ENCODE measurements around the gene DEPDC1B.
A peak's percentile ranks its signal among the peaks of the same experiment; 100 is the strongest.

DEPDC1B gene

DNA sequence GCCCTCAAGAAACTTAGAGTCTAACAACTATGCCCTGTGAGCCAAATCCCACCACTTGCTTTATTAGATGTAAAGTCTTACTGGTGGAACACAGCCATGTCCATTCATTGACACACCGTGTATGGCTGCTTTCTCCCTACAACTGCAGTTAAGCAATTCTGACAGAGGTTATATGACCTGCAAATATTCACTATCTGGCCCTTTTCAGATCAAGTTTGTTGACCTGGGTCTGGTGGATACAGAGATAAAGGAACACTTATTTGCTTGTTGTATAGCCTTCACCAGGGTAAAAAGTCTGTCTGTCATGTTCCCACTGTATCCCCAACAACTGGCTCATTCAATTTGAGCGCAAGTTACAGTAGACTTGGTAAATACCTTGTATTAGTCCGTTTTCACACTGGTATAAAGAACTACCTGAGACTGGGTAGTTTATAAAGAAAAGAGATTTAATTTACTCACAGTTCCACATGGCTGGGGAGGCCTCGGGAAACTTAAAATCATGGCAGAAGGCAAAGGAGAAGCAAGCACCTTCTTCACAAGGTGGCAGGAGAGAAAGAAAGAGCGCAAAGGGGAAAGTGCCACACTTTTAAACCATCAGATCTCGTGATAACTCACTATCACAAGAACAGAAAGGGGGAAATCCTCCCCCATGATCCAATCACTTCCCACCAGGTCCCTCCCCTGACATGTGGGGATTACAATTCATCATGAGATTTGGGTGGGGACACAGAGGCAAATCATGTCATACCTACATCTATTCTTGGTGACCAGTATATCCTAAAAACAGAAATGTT lies 27.9 kb downstream of the DEPDC1B start:
- H3K4me1 Mint-ChIP-seq, result peaks cover 3% of the 10 kb centered on the region
- no peaks in the 10 kb centered on the region for H3K9me3 Mint-ChIP-seq
- H3K27me3 Mint-ChIP-seq (ENCODE audit: low read depth), result no peaks in the 10 kb centered on the region
- peak overlapping the region; percentile 49 to 94 (median 81) for H3K27ac Mint-ChIP-seq
- TF ChIP-seq CTCF (IDR thresholded peaks at IDR 0.05; ENCODE audit: unreplicated experiment in 3 of 3), result no peak
- no peak overlapping the region for H3K4me3 Mint-ChIP-seq
- peaks cover under 1% of the 10 kb centered on the region for H3K36me3 Mint-ChIP-seq (ENCODE audit: low read depth)

GRCh38 chr5:60670749-60671148 lies 29.2 kb downstream of the DEPDC1B start:
- Mint-ChIP-seq H3K36me3 (ENCODE audit: low read depth) (peaks cover 14% of the 10 kb centered on the region), H3K4me3 (no peak overlapping the region), H3K27ac (peak overlapping the region in 2 of 3 experiments; percentile 45 to 94), H3K4me1 (peaks cover 3% of the 10 kb centered on the region), H3K27me3 (ENCODE audit: low read depth) (no peaks in the 10 kb centered on the region), H3K9me3 (no peaks in the 10 kb centered on the region)
- TF ChIP-seq CTCF (IDR thresholded peaks at IDR 0.05; ENCODE audit: unreplicated experiment in 3 of 3), result no peak

DNA sequence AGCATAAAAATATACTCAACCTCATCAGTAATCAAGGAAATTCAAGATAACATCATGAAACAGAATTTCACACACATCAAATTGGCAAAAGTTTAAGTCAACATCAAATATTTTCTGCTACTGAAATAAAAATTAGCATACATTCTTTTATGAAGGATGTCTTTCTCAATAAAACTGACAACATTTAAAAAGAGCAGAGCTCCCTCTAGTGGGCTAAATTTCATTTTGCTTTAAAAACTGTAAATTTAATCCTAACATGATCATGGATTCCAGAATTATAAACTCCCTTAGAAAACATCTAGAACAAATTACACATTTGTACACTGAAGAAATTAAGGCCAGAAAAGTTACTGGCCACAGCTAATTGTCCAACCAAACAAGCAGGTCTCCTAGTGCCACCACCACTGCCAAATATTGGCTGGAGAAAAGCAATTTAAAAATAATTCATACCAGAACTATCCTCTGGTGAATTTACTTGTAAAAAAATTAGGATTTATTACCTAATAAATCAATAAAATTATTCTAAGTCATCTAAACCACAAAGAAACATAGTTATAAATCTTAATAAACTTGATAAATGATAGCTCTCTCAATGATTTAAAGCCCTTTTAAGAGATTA lies 31.2 kb downstream of the DEPDC1B start:
- H3K9me3 Mint-ChIP-seq, result peaks cover 3% of the 10 kb centered on the region
- no peaks in the 10 kb centered on the region for H3K27me3 Mint-ChIP-seq (ENCODE audit: low read depth)
- H3K4me1 Mint-ChIP-seq, result no peaks in the 10 kb centered on the region
- H3K4me3 Mint-ChIP-seq, result no peak overlapping the region
- peaks cover 33% of the 10 kb centered on the region for H3K36me3 Mint-ChIP-seq (ENCODE audit: low read depth)
- TF ChIP-seq CTCF (IDR thresholded peaks at IDR 0.05; ENCODE audit: unreplicated experiment in 3 of 3), result peak; percentile 62 to 78 (median 63)
- H3K27ac Mint-ChIP-seq, result peak overlapping the region in 1 of 3 experiments; percentile 66

GRCh38 chr5:60651872-60652620 lies 47.9 kb downstream of the DEPDC1B start:
- Mint-ChIP-seq H3K27me3 (ENCODE audit: low read depth) (no peaks in the 10 kb centered on the region), H3K9me3 (peaks cover 30% of the 10 kb centered on the region), H3K36me3 (ENCODE audit: low read depth) (peaks cover 37% of the 10 kb centered on the region), H3K27ac (no peak overlapping the region), H3K4me3 (no peak overlapping the region), H3K4me1 (no peaks in the 10 kb centered on the region)
- no peak for TF ChIP-seq CTCF (IDR thresholded peaks at IDR 0.05; ENCODE audit: unreplicated experiment in 3 of 3)

DNA sequence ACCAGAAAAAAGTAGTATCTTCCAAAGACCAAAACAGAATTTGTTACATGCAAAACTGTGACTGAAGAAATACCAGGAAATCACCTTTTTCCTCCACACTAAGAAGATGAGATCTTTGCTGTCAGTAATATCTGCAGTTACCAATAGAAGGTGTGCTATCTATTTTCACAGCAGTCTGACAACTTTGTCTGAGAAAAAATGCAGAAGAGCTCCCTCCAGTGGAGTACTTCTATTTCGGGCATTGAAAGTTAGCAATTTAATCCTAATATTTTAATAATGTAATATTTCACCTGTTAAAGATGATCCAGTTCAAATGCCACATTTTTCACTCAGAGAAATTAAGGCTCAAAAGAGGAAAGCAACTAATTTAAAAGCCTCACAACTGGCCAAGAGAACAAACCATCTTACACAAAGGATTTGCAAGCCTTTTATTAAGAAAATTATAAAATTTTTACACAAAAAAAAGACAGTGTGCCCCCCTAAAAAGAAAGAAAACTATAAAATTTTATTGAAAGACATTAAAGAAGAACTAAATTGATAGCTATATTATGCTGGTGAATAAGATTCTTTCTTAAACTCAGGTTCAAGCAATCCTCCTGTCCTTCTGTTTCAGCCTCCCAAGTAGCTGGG lies 50.6 kb downstream of the DEPDC1B start:
- peaks cover 5% of the 10 kb centered on the region for H3K9me3 Mint-ChIP-seq
- peaks cover 27% of the 10 kb centered on the region for H3K36me3 Mint-ChIP-seq (ENCODE audit: low read depth)
- no peaks in the 10 kb centered on the region for H3K4me1 Mint-ChIP-seq
- H3K4me3 Mint-ChIP-seq, result no peak overlapping the region
- H3K27me3 Mint-ChIP-seq (ENCODE audit: low read depth), result no peaks in the 10 kb centered on the region
- H3K27ac Mint-ChIP-seq, result no peak overlapping the region
- peak; percentile 60 to 71 (median 65) for TF ChIP-seq CTCF (IDR thresholded peaks at IDR 0.05; ENCODE audit: unreplicated experiment in 3 of 3)

Measured in nephron (organoid).